Thoracic aorta (tissue), 2 donors: ENCODE data around the gene GNMT. TPM values are rescaled to one million over a fixed set of nuclear protein-coding genes. Genes with fewer than 3 reads are reported as not detected.

Experiments used
- ATAC-seq: fragments of 150-250 bp; one replicate; pipeline ENCODE4 v1.8.0; 2017; ENCODE audit warnings: low read depth; ENCODE audit not compliant: insufficient number of reproducible peaks, low FRiP score
- DNase-seq: peaks from one replicate; pipeline ENCODE4 v3.0.0-alpha.2; 2020; ENCODE audit warnings: low spot score
- H3K27ac ChIP-seq, 2 donors: fragments of 200-600 bp; sonication (generic); 1 replicate in 1 of 2; 2 replicates in 1 of 2; pipeline ENCODE4 v1.5.1; 2016; ENCODE audit warnings: mild to moderate bottlenecking in 2 of 2, moderate library complexity in 2 of 2
- H3K27me3 ChIP-seq: fragments of 200-600 bp; sonication (generic); replicated peaks from 2 replicates; pipeline ENCODE4 v1.6.0; 2016; ENCODE audit warnings: mild to moderate bottlenecking; ENCODE audit not compliant: insufficient read depth
- H3K36me3 ChIP-seq: fragments of 200-600 bp; sonication (generic); one replicate; pipeline ENCODE4 v1.5.1; 2016
- H3K4me1 ChIP-seq, 2 donors: fragments of 200-600 bp; sonication (generic); 1 replicate in 1 of 2; 2 replicates in 1 of 2; pipeline versions ENCODE4 v1.5.1 to v1.6.0; 2016; ENCODE audit warnings: low read depth in 2 of 2, mild to moderate bottlenecking in 1 of 2; ENCODE audit not compliant: control insufficient read depth in 1 of 2
- H3K4me3 ChIP-seq: fragments of 200-600 bp; sonication (generic); 2 replicates; pipeline ENCODE4 v1.5.1; 2016; ENCODE audit warnings: mild to moderate bottlenecking
- H3K9me3 ChIP-seq: fragments of 200-600 bp; sonication (generic); 2 replicates; pipeline ENCODE4 v1.5.1; 2016
- CTCF ChIP-seq: fragments of 200-600 bp; sonication (generic); IDR thresholded peaks from one replicate; pipeline ENCODE4 v1.5.1; 2019; ENCODE audit warnings: antibody characterized with exemption
- total RNA-seq, 2 donors: library from RNA; depleted of rRNA; stranded (reverse); fragments of >200 nt; gene quantifications; one replicate each; pipeline versions ENCODE4 v1.1.0 to v1.2.3, GENCODE V29; 2016

GNMT gene
- total RNA-seq, 2 donors from 2014 or later = 3.3 TPM; not detected in 1

- Histone ChIP-seq H3K36me3 (peaks cover 11% of the 10 kb centered on the region), H3K4me1 (peaks cover 32 to 53% of the 10 kb centered on the region in 2 donors), H3K27me3 (no peaks in the 10 kb centered on the region), H3K27ac (peak overlapping the region; percentile 76 to 79), H3K9me3 (no peaks in the 10 kb centered on the region), H3K4me3 (peak overlapping the region; percentile 90)
- no peak for DNase-seq
- no peak for TF ChIP-seq CTCF
- no peak for ATAC-seq
Observed at GRCh38 chr6:42984924-42985475, 24.4 kb downstream of the GNMT start.

- Histone ChIP-seq H3K4me3 (no peak overlapping the region), H3K27me3 (no peaks in the 10 kb centered on the region), H3K9me3 (no peaks in the 10 kb centered on the region), H3K36me3 (peaks cover 16% of the 10 kb centered on the region), H3K4me1 (peaks cover 32 to 50% of the 10 kb centered on the region in 2 donors), H3K27ac (no peak overlapping the region)
- no peak for DNase-seq
- ATAC-seq = no peak
- no peak for TF ChIP-seq CTCF
Observed at GRCh38 chr6:42987533-42988451, 27.2 kb downstream of the GNMT start.

- ATAC-seq = no peak
- Histone ChIP-seq H3K4me3 (no peak overlapping the region), H3K4me1 (peaks cover 30 to 44% of the 10 kb centered on the region in 2 donors), H3K36me3 (peaks cover 16% of the 10 kb centered on the region), H3K9me3 (no peaks in the 10 kb centered on the region), H3K27ac (no peak overlapping the region), H3K27me3 (no peaks in the 10 kb centered on the region)
- DNase-seq = no peak
- TF ChIP-seq CTCF = no peak
Observed at GRCh38 chr6:42988486-42989020, 28.0 kb downstream of the GNMT start.

GRCh38 chr6:42989923-42990322 lies 29.4 kb downstream of the GNMT start:
- no peak overlapping the region for H3K27ac ChIP-seq
- ATAC-seq = no peak
- H3K27me3 ChIP-seq = no peaks in the 10 kb centered on the region
- no peaks in the 10 kb centered on the region for H3K9me3 ChIP-seq
- H3K4me1 ChIP-seq = peaks cover 30 to 40% of the 10 kb centered on the region in 2 donors
- DNase-seq = no peak
- no peak overlapping the region for H3K4me3 ChIP-seq
- H3K36me3 ChIP-seq = peaks cover 16% of the 10 kb centered on the region
- TF ChIP-seq CTCF = no peak

- Histone ChIP-seq H3K27ac (no peak overlapping the region), H3K27me3 (no peaks in the 10 kb centered on the region), H3K9me3 (no peaks in the 10 kb centered on the region), H3K4me1 (peaks cover 3 to 6% of the 10 kb centered on the region in 2 donors), H3K36me3 (peaks cover 16% of the 10 kb centered on the region), H3K4me3 (no peak overlapping the region)
- DNase-seq (no peak), ATAC-seq (no peak)
- TF ChIP-seq CTCF = no peak
Observed at GRCh38 chr6:42993445-42993844, 32.9 kb downstream of the GNMT start.
